OCI-M2 (cell line): ENCODE measurements around the gene WWTR1.

Source experiments
- DNase-seq: peaks from one replicate; lab custom pipeline; 2025; ENCODE audit not compliant: unreplicated experiment; lab: John Stamatoyannopoulos, UW

Gene WWTR1

GRCh38 chr3:149596134-149596770 lies 61.6 kb downstream of the WWTR1 start:
- no peak for DNase-seq

- no peak for DNase-seq
Measured at GRCh38 chr3:149593418-149594160, 64.2 kb downstream of the WWTR1 start.

- no peak for DNase-seq
Measured at GRCh38 chr3:149592758-149593240, 65.0 kb downstream of the WWTR1 start.

GRCh38 chr3:149590691-149591441 lies 67.0 kb downstream of the WWTR1 start:
- no peak for DNase-seq

- DNase-seq: no peak
Measured at GRCh38 chr3:149589332-149589731, 68.5 kb downstream of the WWTR1 start.

GRCh38 chr3:149588909-149589308 lies 68.9 kb downstream of the WWTR1 start:
- DNase-seq: no peak

- DNase-seq: no peak
Measured at GRCh38 chr3:149587383-149587782, 70.4 kb downstream of the WWTR1 start.

- DNase-seq: no peak
Measured at GRCh38 chr3:149586871-149587270, 71.0 kb downstream of the WWTR1 start.

- no peak for DNase-seq
Measured at GRCh38 chr3:149585401-149585726, 72.5 kb downstream of the WWTR1 start.

GRCh38 chr3:149583921-149584635 lies 73.7 kb downstream of the WWTR1 start:
- no peak for DNase-seq

GRCh38 chr3:149582395-149582794 lies 75.4 kb downstream of the WWTR1 start:
- no peak for DNase-seq

- no peak for DNase-seq
Measured at GRCh38 chr3:149581681-149582370, 76.0 kb downstream of the WWTR1 start.

GRCh38 chr3:149581248-149581647 lies 76.6 kb downstream of the WWTR1 start:
- DNase-seq: no peak

- DNase-seq: no peak
Measured at GRCh38 chr3:149579838-149580542, 77.8 kb downstream of the WWTR1 start.

- DNase-seq: no peak
Measured at GRCh38 chr3:149579161-149579560, 78.7 kb downstream of the WWTR1 start.

- no peak for DNase-seq
Measured at GRCh38 chr3:149577801-149578200, 80.0 kb downstream of the WWTR1 start.

GRCh38 chr3:149575961-149576564 lies 81.8 kb downstream of the WWTR1 start:
- peak; percentile 33 for DNase-seq

GRCh38 chr3:149575213-149575960 lies 82.4 kb downstream of the WWTR1 start:
- DNase-seq: no peak

- no peak for DNase-seq
Measured at GRCh38 chr3:149572796-149573414, 84.9 kb downstream of the WWTR1 start.
